Measurements from ENCODE around the gene INTS13. TPM values are rescaled to one million over a fixed set of nuclear protein-coding genes. Genes with fewer than 3 reads are reported as not detected.

INTS13 gene
- total RNA-seq, 1 donor from 2014 or later: 23.3 TPM

- H3K36me3 Mint-ChIP-seq (ENCODE audit: low read depth): peaks cover 2% of the 10 kb centered on the region
- H3K4me1 Mint-ChIP-seq (ENCODE audit: low read depth): peaks cover 56% of the 10 kb centered on the region
- no peaks in the 10 kb centered on the region for H3K27me3 Mint-ChIP-seq (ENCODE audit: low read depth)
- no peaks in the 10 kb centered on the region for H3K9me3 Mint-ChIP-seq (ENCODE audit: low read depth)
- peak overlapping the region; percentile 100 for H3K27ac Mint-ChIP-seq (ENCODE audit: unreplicated experiment)
- H3K4me3 Mint-ChIP-seq (ENCODE audit: unreplicated experiment): peak overlapping the region; percentile 94
- no peak for DNase-seq (ENCODE audit: low spot score)
- TF ChIP-seq CTCF (IDR thresholded peaks at IDR 0.05): no peak
Measured at GRCh38 chr12:26936559-26937442, 980 bp downstream of the INTS13 start.

DNA sequence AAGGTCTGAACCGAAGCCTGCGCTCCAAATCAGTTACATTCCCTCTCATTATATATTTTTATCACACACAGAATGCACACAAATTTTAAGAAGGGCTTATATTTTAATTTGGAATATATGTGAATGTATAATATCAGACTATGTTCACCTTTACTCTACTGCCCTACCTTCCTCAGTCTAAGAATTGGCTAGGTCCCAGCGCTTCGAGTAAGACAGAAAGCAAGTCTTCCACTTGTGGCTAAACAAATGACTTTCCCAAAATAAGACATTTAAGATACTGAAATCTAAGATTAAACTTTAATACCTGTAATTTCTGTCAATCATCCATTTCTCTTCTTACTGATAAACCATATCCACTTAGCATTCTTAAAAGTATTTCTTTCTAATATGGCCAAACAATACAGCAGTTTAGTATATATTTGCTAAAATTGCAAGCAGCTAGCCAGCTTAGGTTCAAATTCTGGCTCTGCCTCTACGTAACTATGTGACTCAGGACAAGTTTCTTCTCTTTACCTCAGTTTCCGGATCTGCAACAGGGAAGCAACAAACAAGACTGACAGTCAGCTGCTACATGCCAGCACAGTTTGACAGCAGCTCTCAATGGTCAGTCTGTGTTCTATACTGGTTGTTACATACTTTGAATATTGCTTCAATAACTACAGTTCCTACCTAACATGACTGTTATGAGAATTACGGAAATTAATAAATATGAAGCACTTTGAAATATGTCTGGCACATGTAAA is 2.0 kb downstream of the INTS13 start:
- Mint-ChIP-seq H3K9me3 (ENCODE audit: low read depth) (no peaks in the 10 kb centered on the region), H3K36me3 (ENCODE audit: low read depth) (peaks cover 2% of the 10 kb centered on the region), H3K4me3 (ENCODE audit: unreplicated experiment) (peak overlapping the region; percentile 94), H3K4me1 (ENCODE audit: low read depth) (peaks cover 46% of the 10 kb centered on the region), H3K27ac (ENCODE audit: unreplicated experiment) (no peak overlapping the region), H3K27me3 (ENCODE audit: low read depth) (no peaks in the 10 kb centered on the region)
- no peak for TF ChIP-seq CTCF (IDR thresholded peaks at IDR 0.05)
- DNase-seq (ENCODE audit: low spot score): no peak

DNA sequence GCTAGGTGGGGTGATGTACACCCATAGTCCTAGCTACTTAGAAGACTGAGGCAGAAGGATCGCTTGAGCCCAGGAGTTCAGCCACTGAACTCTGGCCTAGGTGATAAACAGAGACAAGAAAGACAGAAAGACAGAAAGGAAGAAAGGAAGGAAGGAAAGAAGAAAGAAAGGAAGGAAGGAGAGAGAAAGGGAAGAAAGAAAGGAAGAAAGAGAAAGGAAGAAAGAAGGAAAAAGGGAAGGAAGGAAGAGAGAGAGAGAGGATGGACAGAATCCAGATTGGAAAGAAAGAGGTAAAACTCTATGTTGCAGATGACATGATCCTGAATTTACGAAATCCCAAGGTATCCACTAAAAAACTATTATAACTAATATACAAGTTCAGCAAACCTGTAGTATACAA is 8.2 kb downstream of the INTS13 start:
- TF ChIP-seq CTCF (IDR thresholded peaks at IDR 0.05): no peak
- Mint-ChIP-seq H3K36me3 (ENCODE audit: low read depth) (peaks cover 21% of the 10 kb centered on the region), H3K9me3 (ENCODE audit: low read depth) (no peaks in the 10 kb centered on the region), H3K4me1 (ENCODE audit: low read depth) (peaks cover 1% of the 10 kb centered on the region), H3K4me3 (ENCODE audit: unreplicated experiment) (no peak overlapping the region), H3K27me3 (ENCODE audit: low read depth) (no peaks in the 10 kb centered on the region), H3K27ac (ENCODE audit: unreplicated experiment) (no peak overlapping the region)
- DNase-seq (ENCODE audit: low spot score): no peak

DNA sequence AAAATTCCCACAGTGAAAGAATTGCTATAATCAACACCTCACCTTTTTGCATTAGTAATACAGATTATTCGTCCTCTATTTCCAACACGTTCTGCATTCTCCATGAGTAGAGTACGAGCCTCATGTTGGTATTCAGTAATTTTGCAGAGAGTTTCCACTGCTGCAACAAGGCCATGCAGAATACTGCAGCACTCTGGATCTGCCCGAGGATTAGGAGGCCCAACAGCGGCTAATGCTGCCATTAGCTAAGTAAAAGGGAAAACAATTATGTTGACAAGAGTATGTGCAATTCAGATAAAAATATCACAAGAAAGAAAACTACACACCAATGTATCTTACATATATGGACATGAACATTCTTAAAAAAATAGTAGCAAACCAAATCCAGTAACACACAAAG is 9.1 kb downstream of the INTS13 start:
- Mint-ChIP-seq H3K4me1 (ENCODE audit: low read depth) (no peaks in the 10 kb centered on the region), H3K27me3 (ENCODE audit: low read depth) (no peaks in the 10 kb centered on the region), H3K27ac (ENCODE audit: unreplicated experiment) (no peak overlapping the region), H3K4me3 (ENCODE audit: unreplicated experiment) (no peak overlapping the region), H3K36me3 (ENCODE audit: low read depth) (peaks cover 21% of the 10 kb centered on the region), H3K9me3 (ENCODE audit: low read depth) (no peaks in the 10 kb centered on the region)
- no peak for TF ChIP-seq CTCF (IDR thresholded peaks at IDR 0.05)
- no peak for DNase-seq (ENCODE audit: low spot score)

DNA sequence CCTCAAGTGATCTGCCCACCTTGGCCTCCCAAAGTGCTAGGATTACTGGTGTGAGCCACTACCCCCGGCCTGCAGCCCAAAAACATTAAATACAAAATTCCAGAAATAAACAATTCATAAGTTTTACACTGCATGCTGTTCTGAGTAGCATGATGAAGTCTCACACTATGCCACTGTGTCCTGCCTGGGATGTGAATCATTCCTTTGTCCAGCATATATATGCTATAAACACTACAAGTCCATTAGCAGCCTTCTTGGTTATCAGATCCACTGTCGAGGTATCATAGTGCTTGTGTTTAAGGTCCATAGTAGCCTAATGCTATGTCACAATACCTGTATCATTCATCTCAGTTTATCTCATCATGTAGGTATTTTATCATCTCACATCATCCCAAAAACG is 15.9 kb downstream of the INTS13 start:
- H3K4me1 Mint-ChIP-seq (ENCODE audit: low read depth): peaks cover 15% of the 10 kb centered on the region
- DNase-seq (ENCODE audit: low spot score): no peak
- H3K27me3 Mint-ChIP-seq (ENCODE audit: low read depth): no peaks in the 10 kb centered on the region
- H3K9me3 Mint-ChIP-seq (ENCODE audit: low read depth): no peaks in the 10 kb centered on the region
- H3K36me3 Mint-ChIP-seq (ENCODE audit: low read depth): peaks cover 13% of the 10 kb centered on the region
- no peak overlapping the region for H3K4me3 Mint-ChIP-seq (ENCODE audit: unreplicated experiment)
- no peak for TF ChIP-seq CTCF (IDR thresholded peaks at IDR 0.05)
- H3K27ac Mint-ChIP-seq (ENCODE audit: unreplicated experiment): no peak overlapping the region

Data from chondrocyte (in vitro differentiated cells).